Stimulated activated CD8-positive, alpha-beta memory T cell treated with anti-CD3 and anti-CD28 coated beads, Interleukin-15, amount 100 ng/mL, for 48 hours (primary cell): Measurements from ENCODE around the gene ATP6V0D1.

Experiments used
- DNase-seq, 2 donors: peaks; one replicate each; pipeline ENCODE4 v3.0.0-alpha.2; 2020; ENCODE audit warnings: low read depth in 2 of 2

Gene ATP6V0D1

DNA sequence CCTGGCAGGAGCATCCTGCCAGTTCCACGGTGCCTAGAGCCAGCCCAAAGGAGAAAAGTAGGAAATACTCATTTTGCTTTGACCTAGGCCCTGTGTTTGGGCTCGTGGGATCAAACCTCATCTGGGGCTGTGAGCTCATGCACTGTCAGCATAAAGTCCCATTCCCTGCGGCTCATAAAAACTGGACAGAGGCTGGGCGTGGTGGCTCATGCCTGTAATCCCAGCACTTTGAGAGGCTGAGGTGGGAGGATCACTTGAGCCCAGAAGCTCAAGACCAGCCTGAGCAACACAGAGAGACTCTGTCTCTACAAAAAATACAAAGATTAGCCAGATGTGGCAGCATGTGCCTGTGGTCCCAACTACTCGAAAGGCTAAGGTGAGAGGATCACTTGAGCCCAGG is 17.9 kb downstream of the ATP6V0D1 start:
- no peak for DNase-seq

GRCh38 chr16:67462279-67462655 is 18.7 kb downstream of the ATP6V0D1 start:
- DNase-seq = no peak

DNA sequence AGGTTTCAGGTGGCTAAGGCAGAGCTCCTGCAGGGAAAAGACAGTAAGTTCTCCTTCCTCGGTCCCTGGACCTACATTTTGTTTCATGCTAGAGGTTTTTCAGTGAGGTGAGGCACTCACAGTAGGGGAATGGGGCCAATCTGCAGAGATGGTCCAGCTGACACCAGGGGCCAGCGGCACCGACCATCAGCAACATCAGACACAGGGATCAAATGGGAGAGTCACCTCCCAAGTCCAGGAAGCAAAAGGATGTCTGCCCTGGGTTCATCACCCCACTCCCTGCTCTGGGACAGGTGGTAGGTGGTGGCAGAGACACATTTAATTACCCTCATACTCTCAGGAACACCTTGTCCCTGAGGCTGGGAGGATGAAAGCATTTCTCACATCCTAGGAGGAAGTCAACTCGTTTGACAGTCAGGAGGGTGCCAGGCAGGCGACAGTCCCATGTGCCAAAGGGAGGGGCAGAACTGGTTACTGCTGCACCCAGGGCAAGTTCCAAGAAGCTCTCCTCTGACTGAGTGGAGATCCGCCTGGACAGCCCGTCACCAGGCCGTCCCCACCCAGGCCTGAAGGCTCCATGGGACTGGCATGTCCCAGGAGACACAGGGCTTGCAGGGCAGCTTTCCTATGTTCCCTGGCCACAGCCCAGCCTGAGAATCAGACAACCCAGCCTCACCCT is 19.2 kb downstream of the ATP6V0D1 start:
- no peak for DNase-seq

- DNase-seq = no peak
These were observed 20.0 kb downstream of the ATP6V0D1 start for GRCh38 chr16:67460961-67461360.

- DNase-seq = no peak
These were observed 20.8 kb downstream of the ATP6V0D1 start for GRCh38 chr16:67460168-67460567.

DNA sequence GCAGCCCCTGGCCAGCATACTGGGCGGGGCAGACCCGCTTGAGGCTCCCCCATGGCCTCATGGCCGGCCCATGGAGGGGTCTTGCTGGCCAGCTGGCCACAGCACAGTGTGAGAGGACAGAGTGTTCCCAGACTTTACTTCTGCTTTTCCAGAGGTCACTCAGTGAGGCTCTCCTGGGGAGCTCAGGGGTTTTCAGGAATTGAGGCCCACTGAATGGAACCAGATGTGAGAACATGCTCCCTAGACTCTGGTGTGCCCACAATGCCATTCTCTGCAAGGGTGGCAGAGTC is 21.2 kb downstream of the ATP6V0D1 start:
- DNase-seq = no peak

- DNase-seq = no peak
These were observed 21.7 kb downstream of the ATP6V0D1 start for GRCh38 chr16:67459066-67459860.

DNA sequence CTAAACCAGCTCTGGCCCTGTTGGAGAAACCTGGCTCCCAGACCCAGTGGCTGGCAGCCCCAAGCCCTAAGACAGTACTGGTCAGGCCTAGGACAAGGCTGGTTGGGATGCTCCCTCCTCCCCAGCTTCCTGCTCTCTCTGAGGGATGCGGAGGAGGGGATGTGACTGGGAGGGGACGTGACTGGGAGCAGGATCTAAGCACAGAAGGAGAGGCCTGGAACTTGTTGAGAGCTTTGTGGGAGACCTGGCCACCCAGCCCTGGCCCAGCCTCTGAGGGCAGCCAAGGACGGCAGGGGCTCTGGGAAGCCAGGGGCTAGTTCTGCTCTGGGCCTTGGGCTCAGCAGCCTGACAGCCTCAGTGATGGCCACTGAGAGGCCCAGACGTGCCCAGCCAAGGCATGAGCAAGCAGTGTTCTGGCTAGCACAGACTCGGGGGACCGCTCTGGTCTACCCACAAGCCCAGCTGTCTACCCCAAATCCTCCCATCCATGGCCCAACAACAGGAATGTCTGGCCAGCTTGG is 22.8 kb downstream of the ATP6V0D1 start:
- DNase-seq = no peak

DNA sequence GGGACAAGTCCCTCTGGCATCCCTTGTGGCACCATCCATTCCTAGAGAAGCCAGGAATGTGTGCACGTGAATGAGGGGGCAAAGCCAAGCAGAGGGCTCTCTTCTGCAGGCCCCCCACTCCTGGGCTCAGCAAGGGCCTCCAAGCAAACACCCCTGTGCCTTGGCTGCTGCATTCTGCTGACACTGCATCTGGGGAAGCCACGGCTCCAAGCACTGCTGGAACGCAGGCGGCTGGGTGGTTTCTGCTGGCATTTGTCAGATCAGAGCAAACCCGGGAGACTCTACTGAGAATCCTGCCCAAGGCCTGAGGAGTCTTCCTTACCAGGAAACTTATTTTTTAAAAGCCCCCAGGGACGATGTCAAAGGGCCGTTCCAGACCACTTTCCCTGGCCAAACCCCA is 23.3 kb downstream of the ATP6V0D1 start:
- DNase-seq = no peak

GRCh38 chr16:67456391-67457081 is 24.4 kb downstream of the ATP6V0D1 start:
- DNase-seq = no peak

DNA sequence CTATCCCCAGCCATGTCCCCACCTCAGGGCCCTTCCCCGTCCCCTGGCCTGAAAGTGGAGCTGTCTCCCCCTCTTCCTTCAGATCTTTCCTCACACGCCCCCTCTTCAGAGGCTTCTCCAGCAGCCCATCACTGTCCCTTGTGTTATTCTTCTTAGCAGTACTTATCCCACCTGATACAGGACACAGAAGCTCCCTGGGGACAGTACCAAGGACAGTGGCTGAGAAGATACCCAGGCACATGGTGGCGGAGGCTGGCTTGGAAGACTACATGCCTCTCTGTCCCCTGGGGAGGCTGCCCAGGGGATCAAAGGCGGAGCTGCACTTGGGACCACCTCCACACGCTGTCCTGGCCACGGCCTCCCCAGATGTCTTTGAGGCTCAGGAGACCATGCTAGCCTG is 26.1 kb downstream of the ATP6V0D1 start:
- no peak for DNase-seq

- no peak for DNase-seq
These were observed 26.9 kb downstream of the ATP6V0D1 start for GRCh38 chr16:67454104-67454503.

GRCh38 chr16:67451704-67452435 is 29.1 kb downstream of the ATP6V0D1 start:
- DNase-seq = no peak

DNA sequence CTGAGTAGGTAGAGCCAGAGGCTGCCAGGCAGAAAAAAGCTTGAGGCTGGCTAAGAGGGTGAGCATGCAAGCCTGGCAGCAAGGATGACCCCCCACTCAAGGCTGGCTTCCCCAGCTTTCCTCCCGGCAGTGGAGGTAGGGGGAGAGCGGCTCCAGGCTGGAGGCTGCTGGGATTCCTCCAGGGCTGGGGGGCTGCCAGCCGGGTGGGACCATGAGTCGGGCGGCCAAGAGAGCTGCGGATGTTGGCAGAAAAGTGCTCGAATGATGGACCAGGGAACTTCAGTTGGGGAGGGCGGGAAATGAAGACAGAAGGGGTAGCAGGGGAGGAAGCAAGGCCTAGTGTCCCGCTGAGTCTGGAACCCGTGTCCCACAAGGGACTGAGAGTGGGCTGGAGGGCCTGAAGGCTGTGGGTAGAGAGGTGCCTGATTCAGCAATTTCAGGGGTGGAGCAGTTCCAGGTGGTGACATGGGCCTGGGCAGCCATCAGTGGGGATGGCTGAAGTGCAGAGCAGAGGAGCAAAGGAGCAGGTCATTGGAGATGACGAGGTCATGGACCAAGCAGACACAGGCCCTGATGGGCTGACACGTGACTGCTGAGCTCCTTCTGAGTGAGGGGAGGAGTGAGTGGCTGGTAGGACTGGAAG is 29.8 kb downstream of the ATP6V0D1 start:
- DNase-seq = no peak

DNA sequence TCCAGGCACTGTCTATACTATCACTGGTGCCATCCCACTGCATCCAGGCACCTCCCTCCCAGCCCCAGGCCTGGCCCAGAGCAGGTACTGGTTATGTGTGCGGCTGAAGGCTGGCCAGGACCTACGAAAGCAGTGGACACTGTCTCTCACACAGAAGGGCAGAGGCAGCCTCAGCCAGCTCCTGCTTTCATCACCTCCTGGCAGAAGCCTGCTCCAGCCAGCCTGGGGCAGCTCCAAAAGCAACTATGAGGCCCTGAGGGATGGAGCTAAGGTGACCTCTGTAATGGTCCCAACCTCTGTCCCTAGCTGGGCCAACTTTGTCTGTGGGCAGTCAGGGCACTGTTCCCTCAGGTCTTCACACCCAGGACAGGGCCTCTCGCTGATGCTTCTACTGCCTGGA is 31.2 kb downstream of the ATP6V0D1 start:
- no peak for DNase-seq

DNA sequence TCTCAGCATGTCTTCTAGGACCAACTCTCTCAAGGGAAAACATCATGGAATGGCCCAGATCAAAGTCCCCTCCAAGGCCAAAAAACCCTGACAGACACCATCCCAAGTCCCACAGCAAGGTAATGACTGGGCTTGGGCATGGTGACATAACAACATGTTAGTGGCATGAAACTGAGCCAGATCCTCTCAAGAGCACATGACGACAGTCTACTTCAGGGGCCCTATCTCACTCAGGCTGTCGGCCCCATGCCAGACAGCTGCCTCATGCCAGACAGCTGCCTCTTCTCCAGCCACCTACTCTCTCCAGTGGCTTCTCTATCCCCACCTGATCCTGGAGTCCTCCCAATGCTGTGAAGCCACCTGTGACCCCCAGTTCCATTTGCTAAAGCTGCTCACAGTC is 31.6 kb downstream of the ATP6V0D1 start:
- no peak for DNase-seq

- DNase-seq = no peak
These were observed 32.4 kb downstream of the ATP6V0D1 start for GRCh38 chr16:67448580-67448979.

DNA sequence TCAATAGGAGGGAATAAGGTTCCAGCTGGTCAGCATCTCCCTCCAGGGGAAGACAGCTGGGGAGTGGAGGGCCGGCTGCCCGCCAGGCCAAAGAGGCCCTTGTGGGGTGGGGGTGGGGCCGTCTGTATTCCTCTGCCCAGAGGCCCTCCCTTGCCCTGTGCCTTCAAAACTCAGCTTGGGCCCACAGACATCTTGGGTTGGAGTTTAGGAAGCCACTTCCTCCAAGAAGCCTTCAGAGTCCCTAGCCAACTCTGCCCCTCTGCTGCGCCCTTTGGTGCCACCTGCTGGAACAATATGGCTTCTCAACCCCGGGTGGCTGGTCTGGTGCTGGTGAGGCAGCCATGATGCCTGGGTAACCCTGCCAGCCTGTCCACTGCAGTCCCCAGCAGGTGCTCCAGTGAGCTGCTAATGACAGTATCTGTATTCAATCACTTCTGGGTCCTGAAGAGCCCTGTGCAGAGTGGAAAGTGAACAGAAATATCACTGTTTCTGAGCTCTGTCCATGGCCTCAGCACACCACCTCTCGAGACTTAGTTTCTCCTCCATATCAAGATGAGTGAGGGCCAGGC is 33.4 kb downstream of the ATP6V0D1 start:
- DNase-seq = peak; percentile 50 to 53

- no peak for DNase-seq
These were observed 33.9 kb downstream of the ATP6V0D1 start for GRCh38 chr16:67446968-67447507.

DNA sequence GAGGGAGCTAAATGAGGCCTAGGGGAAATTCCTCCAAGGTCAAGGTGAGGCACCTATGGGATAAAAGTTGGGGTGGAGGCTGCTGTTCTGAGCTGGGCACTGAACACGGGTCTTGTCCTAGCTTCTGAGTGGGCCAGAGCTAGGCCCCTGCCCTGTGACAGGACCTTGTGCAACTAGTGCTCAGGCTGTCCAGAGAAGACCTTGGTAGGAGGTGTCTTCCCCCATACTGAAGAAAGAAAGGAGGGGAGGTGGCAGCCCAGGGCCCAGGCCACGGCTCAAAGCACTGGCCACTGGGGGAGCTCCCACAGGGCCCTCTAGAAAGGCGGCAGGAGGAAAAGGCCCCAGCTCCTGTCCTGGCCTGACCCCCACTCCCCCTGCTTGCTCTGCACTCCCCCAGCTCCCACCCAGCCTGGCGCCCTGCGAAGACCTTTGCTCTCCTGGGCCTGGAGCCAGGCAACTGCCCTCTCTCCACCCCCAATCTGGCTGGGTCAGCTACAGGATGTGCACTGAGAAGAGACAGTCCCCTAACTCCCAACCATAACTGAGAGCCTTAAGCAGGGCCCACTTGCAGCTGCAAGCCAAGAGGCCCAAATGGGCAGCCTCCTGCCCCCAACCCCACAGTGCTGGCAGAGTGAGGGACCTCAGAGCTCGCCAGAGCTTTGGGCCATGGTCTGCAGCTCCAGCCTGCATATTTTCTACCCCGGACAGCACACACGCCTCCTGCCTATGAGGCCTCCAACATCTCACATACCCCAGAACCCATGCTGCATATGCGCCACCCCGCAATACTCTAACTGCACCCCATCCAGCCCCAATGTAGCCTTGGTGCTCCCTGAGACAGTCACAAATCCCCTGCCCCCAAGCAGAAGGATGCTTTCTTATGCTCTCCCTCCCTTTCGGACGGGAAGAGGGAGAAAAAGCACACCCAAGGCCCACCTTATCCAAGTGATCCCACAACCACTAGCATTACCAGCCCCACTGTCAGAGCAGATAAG is 34.7 kb downstream of the ATP6V0D1 start:
- no peak for DNase-seq
